ENCODE data around the gene TFAP2E.

DNA sequence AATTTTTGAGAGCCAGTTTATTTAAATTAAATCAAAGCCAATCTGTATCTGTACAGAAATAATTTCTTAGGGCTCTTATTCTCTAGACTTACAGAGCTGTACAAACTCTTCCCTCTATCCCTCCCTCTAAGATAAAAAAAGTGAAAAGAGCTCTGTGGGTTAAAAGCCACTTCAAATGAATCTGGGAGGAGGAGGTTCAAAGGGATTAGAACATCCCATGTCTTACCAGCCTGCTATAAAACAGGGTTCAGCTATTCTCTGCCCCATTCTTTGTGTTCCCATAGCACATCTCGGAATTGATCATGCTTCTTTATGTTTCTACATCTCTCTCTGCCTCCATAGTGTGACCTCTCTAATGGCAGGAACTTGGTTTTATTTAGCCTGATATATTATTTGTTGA lies 35.3 kb upstream of the TFAP2E start:
- TF ChIP-seq, protein P1, sequence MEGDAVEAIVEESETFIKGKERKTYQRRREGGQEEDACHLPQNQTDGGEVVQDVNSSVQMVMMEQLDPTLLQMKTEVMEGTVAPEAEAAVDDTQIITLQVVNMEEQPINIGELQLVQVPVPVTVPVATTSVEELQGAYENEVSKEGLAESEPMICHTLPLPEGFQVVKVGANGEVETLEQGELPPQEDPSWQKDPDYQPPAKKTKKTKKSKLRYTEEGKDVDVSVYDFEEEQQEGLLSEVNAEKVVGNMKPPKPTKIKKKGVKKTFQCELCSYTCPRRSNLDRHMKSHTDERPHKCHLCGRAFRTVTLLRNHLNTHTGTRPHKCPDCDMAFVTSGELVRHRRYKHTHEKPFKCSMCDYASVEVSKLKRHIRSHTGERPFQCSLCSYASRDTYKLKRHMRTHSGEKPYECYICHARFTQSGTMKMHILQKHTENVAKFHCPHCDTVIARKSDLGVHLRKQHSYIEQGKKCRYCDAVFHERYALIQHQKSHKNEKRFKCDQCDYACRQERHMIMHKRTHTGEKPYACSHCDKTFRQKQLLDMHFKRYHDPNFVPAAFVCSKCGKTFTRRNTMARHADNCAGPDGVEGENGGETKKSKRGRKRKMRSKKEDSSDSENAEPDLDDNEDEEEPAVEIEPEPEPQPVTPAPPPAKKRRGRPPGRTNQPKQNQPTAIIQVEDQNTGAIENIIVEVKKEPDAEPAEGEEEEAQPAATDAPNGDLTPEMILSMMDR (IDR thresholded peaks at IDR 0.05): no peak
- no peak for TF ChIP-seq POLR2A (IDR thresholded peaks at IDR 0.05)
- no peak for TF ChIP-seq EP300 (IDR thresholded peaks at IDR 0.05)

Data from upper lobe of left lung (tissue), 4 donors.